Left ventricle myocardium superior (tissue), 1 donor: ENCODE measurements around the gene TRIM75. TPM values are rescaled to one million over a fixed set of nuclear protein-coding genes. Genes with fewer than 3 reads are reported as not detected.
"Not testable (repeated sequence)": the region's sequence is repeated elsewhere in the genome, so short reads cannot be mapped to it uniquely, and the experiment has no call there.

Experiments
- ATAC-seq: fragments of 200-7000 bp; cut with Tn5 transposase; one replicate; pipeline ENCODE4 v1.9.1; 2020; ENCODE audit warnings: mild to moderate bottlenecking, moderate library complexity
- DNase-seq: peaks from one replicate; pipeline ENCODE4 v3.0.0-alpha.2; 2020
- intact Hi-C: fragments of 100-400 bp; cut with micrococcal nuclease; formaldehyde crosslinking; loops from one replicate; pipeline ENCODE4 v1.11.0; 2022
- long read RNA-seq: library from polyadenylated mRNA; unstranded; transcript quantifications from one replicate; pipeline ENCODE4 v2.0.0, GENCODE V29; 2021
- total RNA-seq: library from RNA; stranded (reverse); fragmentation: NEBNext Ultra II Directional; extraction: Animal tissue kit (Norgen Biotek cat#: 25700); gene quantifications from one replicate; pipeline ENCODE4 v1.2.1, GENCODE V29; 2021
- donor health status: DM: no; HTN: yes; CAD: no; lungs with severe emphysema.

The TRIM75 gene
- not detected for total RNA-seq
- long read RNA-seq = 0 reads

DNA sequence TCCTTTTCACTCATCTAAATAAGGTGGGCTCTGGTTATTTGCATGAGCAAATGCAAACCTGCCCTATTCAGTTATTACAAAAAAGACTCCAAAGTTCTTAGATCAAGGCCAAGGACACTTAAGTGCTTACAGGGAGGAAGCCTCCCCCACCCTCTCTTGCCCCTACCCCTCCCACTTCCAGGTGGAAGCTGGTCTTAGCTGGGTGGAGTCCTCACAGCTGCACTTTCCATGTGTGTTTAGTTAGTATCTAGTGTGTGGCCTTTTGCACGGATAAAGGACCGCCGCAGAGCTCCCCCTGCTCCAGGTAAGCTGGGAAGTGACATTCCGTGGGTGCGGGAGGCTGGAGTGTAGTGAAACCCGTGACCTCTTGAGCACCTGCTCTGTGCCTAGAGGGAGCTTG, at the start of gene TRIM75:
TRIM75 (plus strand) TSS at position 222 of the 400 bp plus-strand sequence. CDS start 5,282 bp downstream, outside the sequence.
- DNase-seq (no peak), ATAC-seq (no peak)
- intact Hi-C loops = no loop called here

- intact Hi-C loops = no loop called here
- ATAC-seq (no peak), DNase-seq (no peak)
Observed at GRCh38 chr4:165005352-165005925, 48.2 kb upstream of the TRIM75 start.

GRCh38 chr4:165006456-165006855, 47.2 kb upstream of the TRIM75 start:
- intact Hi-C loops = no loop called here
- ATAC-seq = no peak
- DNase-seq = no peak

DNA sequence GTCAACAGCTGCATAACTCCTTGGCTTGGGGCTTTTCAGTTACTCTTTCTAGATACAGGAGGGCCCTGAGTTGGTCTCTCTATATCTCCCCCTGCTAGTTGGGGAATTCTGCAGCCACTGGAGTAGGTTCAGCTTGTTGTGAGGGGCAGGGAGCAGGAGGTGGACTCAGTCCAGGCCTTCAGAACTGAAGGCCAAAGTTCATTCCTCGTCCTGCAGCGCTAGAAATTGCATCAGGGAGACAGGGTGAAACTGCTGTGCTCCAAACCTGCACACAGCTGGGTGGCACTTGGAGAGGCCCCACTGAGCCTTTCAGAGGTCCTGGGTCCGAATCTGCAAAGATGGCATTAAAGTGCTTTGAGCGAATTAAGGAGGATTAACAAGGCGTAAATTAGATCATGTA, 46.8 kb upstream of the TRIM75 start:
- intact Hi-C loops = no loop called here
- no peak for DNase-seq
- ATAC-seq = no peak

DNA sequence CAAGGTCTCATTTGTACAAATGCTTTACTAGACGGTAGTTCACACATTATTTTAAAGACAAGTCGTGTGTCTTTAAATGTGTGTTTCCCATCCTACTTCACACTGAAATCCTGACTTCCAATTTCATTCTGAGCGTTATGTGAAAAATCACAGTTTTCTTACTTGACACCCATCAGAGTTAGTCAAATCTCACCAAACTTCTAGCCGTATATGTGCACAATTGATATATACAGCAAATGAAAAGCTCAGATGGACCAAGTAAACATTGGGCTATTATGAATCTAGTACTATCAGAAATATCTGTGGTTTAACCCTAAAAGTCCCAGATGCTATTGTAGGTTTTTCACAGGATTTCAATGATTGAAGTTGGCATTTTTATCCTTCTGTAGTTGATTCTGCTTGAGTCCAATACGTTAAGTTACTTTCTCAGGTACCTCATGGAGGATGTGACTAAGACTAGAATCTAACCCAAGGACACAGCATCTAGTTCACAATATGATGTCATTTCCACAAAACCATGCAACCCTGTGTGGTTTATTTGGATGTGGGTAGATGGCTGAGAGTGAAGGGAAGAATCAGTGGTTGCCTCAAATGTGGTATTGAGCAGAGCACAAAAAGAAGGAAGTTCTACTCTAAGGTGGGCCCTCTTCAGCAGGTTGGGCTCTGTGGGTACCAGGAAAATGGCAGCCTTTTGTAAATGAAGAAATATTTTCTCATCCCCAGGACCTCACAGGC, 44.0 kb upstream of the TRIM75 start:
- no peak for ATAC-seq
- intact Hi-C loops = no loop called here

GRCh38 chr4:165010487-165010886, 43.2 kb upstream of the TRIM75 start:
- no peak for DNase-seq
- intact Hi-C loops = no loop called here
- no peak for ATAC-seq

More for the DNA sequence above, 44.0 kb upstream of the TRIM75 start:
- DNase-seq = no peak

DNA sequence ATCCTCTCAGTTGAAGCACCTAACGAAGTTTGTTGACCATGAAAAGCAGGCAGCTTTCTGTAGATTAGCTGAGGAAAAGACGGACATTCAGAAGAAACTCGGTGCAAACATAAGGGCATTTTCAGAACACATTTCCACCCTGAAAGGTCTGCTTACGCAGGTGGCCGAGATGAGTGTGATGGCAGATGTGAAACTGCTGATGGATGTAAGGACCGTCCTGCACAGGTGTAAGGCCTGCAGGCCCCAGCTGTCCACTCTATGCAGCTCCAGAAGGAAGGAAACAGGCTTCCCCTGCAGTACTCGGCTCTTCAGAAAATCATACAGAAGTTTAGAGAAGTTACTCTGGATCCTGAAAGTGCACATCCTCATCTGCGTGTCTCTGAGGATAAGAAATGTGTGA, 42.7 kb upstream of the TRIM75 start:
- ATAC-seq = no peak
- no peak for DNase-seq
- intact Hi-C loops = no loop called here

GRCh38 chr4:165011403-165011802, 42.3 kb upstream of the TRIM75 start:
- ATAC-seq = no peak
- DNase-seq = no peak
- intact Hi-C loops = no loop called here

GRCh38 chr4:165013691-165014090, 40.0 kb upstream of the TRIM75 start:
- ATAC-seq = no peak
- intact Hi-C loops = no loop called here
- no peak for DNase-seq

- DNase-seq (no peak), ATAC-seq (no peak)
- intact Hi-C loops = no loop called here
Observed at GRCh38 chr4:165016971-165017370, 36.7 kb upstream of the TRIM75 start.

GRCh38 chr4:165019995-165020394, 33.7 kb upstream of the TRIM75 start:
- DNase-seq, intact Hi-C loops, ATAC-seq: not testable (repeated sequence)

GRCh38 chr4:165025782-165026181, 27.9 kb upstream of the TRIM75 start:
- intact Hi-C loops, ATAC-seq, DNase-seq: not testable (repeated sequence)

DNA sequence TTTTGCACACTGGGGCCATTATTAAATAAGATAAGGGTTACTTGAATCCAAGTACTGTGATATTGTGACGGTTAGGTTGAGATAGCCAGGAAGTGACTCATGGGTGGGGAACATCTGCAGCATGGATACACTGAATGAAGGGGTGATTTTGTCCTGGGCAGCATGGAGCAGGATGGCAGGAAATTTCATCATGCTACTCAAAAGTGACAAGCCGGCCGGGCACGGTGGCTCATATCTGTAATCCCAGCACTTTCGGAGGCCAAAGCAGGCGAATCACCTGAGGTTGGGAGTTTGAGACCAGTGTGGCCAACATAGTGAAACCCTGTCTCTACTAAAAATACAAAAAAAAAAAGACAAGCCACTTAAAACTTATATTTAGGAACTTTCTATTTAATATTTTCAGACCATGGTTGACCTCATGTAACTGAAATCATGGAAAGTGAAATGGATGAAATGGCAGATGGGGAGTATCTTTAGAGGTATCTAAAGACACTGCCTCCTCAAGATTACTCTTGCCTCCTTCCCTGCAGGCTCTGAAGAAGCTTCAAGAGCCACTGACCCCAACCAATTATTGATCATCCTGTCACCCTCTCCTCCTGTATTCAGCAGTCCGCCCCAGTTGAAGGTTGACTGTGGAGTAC, 25.8 kb upstream of the TRIM75 start:
- intact Hi-C loops = no loop called here
- no peak for ATAC-seq

DNA sequence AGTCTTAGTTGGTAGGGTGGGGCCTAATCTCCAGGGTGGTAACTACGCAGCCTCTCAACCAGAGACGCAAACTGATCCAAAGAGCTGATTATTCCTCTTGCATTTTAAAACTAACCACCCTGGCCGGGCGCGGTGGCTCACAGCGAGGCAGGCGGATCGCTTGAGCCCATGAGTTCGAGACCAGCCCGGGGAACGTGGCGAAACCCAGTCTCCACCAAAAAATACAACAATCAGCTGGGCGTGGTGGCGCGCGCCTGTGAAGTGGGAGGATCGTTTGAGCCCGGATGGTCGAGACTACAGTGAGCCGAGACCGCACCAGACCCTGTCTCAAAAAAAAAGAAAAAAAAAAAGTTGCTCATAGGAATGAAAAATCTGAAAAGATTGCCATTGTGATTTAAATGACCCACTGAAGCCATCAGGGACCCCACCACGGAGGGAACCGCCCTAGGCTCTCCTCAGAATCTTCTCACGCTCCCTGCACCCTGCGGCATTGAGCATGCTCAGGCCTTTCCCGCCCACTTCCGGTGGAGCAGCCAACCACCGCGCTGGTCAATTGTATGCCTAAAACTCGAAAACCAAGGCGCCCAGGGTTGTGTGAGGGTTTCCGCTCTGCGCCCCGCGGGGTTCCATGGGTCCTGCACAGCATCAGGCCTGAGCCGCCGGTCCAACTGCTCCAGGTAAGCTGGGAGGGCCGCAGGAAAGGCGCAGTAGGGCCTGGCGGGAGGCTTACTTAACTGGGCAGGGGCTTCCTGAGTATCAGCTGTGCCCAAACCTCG, 22.0 kb upstream of the TRIM75 start, which contains the start of gene TRIM60:
TRIM60 (plus strand) TSS at position 564 of the 776 bp plus-strand sequence. CDS start 8,074 bp downstream, outside the sequence.
- DNase-seq = no peak
- intact Hi-C loops = no loop called here
- ATAC-seq = no peak

More for the DNA sequence above, 25.8 kb upstream of the TRIM75 start:
- no peak for DNase-seq

- DNase-seq (no peak), ATAC-seq (no peak)
- intact Hi-C loops = no loop called here
Observed at GRCh38 chr4:165048170-165048569, 5.5 kb upstream of the TRIM75 start.

GRCh38 chr4:165052627-165053026, 1.0 kb upstream of the TRIM75 start:
- ATAC-seq = no peak
- intact Hi-C loops = no loop called here
- no peak for DNase-seq

- intact Hi-C loops = no loop called here
- ATAC-seq = no peak
Observed at GRCh38 chr4:165055601-165056000, 1.9 kb downstream of the TRIM75 start.

GRCh38 chr4:165058666-165059065, 5.0 kb downstream of the TRIM75 start:
- intact Hi-C loops = no loop called here
- no peak for DNase-seq
- ATAC-seq = no peak

More at GRCh38 chr4:165055601-165056000, 1.9 kb downstream of the TRIM75 start:
- no peak for DNase-seq

GRCh38 chr4:165059386-165059785, 5.7 kb downstream of the TRIM75 start:
- DNase-seq = no peak
- intact Hi-C loops = no loop called here
- no peak for ATAC-seq

- ATAC-seq = no peak
- intact Hi-C loops = no loop called here
- DNase-seq = no peak
Observed at GRCh38 chr4:165060938-165061337, 7.3 kb downstream of the TRIM75 start.
